ENCODE data around the gene LCN15.

LCN15 gene

DNA sequence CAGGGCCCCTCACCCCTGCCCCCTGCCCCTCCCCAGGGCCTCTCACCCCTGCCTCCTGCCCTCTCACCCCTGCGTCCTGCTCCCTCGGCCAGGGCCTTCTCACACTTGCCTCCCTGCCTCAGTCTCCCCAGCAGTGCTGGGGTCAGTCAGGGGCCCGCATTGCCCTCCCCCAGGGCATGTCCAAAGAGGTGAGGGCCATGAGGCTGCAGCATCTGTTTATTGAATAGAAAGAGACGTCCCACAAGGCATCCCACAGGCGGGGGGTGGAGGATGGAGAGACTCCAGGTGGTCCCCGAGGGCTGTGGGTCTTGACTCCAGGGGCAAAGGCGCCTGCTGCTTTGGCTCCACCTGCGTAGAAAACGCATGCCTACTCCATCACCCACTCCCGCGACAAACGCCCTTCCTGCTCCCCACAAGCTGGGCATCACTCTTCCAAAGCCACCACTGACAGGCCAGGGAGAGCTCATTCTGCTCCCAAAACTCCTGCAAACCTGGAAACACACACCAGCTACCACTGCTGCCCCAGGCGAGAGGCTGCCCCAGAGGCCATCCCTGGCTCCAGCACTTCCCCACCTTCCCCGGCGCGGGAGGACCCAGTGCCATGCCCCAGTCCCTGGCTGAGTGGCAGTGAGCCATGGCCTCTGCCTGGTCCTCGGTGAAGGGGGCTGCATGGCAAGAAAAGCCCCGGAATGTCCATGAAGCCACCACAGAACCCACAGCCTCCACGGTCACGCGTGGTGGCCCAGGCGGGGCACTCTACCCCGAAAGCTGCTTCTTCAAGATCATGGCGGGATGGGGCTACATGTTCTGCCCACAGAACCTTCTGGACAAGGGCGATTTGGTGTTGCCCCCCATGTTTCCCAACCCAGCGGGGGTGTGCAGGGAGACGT is 4.6 kb downstream of the LCN15 start:
- H3K4me1 ChIP-seq (ENCODE audit: control insufficient read depth, insufficient read depth, low read length) = no peaks in the 10 kb centered on the region
- no peaks in the 10 kb centered on the region for H3K36me3 ChIP-seq (ENCODE audit: control insufficient read depth in 2 of 2, insufficient read depth in 1 of 2, low read length in 2 of 2)
- CTCF ChIA-PET = interaction anchor here (0.6 to 5.9 kb wide), 20 partner anchors 9 to 619 kb away, joined by 3 to 54 read pairs (median 5); partner anchors contain the start of gene LCN6
- H3K27ac ChIP-seq (ENCODE audit: extremely low read depth, low read depth, low read length) = no peak overlapping the region
- no peak overlapping the region for H3K4me3 ChIP-seq (ENCODE audit: low read depth, low read length)
- POLR2A ChIA-PET = interaction anchor here (0.5 to 2.3 kb wide), 3 partner anchors 32 to 498 kb away, joined by 3 to 9 read pairs (median 5); no protein-coding TSS in a partner anchor
- H3K9me3 ChIP-seq (ENCODE audit: control insufficient read depth, insufficient read depth, low read depth, low read length) = no peaks in the 10 kb centered on the region
- TF ChIP-seq MZF1 (tag by site-specific recombination; IDR thresholded peaks at IDR 0.05; ENCODE audit: borderline replicate concordance) (peak; percentile 63; the same call in 1 of the 2 replicates), HOXD13 (CRISPR knock-in tag; IDR thresholded peaks at IDR 0.05; ENCODE audit: borderline replicate concordance) (no peak)

DNA sequence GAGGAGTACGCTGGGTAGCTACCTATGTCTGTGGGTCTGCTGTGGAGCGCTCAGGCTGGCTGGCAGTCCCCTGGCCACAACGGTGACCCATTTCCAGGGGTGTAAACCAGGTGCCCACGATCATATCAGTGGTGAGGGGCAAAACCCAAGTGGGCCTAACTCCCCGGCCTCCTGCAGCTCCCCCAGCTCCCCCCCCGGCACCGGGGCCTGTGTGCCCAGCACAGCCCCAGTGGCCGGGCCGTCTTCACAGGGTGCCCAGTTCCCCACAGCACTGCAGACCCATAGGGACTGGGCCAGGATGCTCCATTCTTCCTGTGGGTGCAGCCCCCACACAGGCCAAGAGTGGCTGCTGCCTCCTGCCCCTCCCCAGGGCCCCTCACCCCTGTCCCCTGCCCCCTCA is 5.3 kb downstream of the LCN15 start:
- Histone ChIP-seq H3K4me3 (ENCODE audit: low read depth, low read length) (no peak overlapping the region), H3K9me3 (ENCODE audit: control insufficient read depth, insufficient read depth, low read depth, low read length) (no peaks in the 10 kb centered on the region), H3K27ac (ENCODE audit: extremely low read depth, low read depth, low read length) (no peak overlapping the region), H3K36me3 (ENCODE audit: control insufficient read depth in 2 of 2, insufficient read depth in 1 of 2, low read length in 2 of 2) (no peaks in the 10 kb centered on the region), H3K4me1 (ENCODE audit: control insufficient read depth, insufficient read depth, low read length) (no peaks in the 10 kb centered on the region)
- TF ChIP-seq ZNF223 (tag by site-specific recombination; IDR thresholded peaks at IDR 0.05) = no peak
- TF ChIP-seq ZNF214 (tag by site-specific recombination; IDR thresholded peaks at IDR 0.05; ENCODE audit: borderline replicate concordance) = no peak
- no peak for TF ChIP-seq ZNF350 (tag by site-specific recombination; IDR thresholded peaks at IDR 0.05)
- TF ChIP-seq, protein P1, sequence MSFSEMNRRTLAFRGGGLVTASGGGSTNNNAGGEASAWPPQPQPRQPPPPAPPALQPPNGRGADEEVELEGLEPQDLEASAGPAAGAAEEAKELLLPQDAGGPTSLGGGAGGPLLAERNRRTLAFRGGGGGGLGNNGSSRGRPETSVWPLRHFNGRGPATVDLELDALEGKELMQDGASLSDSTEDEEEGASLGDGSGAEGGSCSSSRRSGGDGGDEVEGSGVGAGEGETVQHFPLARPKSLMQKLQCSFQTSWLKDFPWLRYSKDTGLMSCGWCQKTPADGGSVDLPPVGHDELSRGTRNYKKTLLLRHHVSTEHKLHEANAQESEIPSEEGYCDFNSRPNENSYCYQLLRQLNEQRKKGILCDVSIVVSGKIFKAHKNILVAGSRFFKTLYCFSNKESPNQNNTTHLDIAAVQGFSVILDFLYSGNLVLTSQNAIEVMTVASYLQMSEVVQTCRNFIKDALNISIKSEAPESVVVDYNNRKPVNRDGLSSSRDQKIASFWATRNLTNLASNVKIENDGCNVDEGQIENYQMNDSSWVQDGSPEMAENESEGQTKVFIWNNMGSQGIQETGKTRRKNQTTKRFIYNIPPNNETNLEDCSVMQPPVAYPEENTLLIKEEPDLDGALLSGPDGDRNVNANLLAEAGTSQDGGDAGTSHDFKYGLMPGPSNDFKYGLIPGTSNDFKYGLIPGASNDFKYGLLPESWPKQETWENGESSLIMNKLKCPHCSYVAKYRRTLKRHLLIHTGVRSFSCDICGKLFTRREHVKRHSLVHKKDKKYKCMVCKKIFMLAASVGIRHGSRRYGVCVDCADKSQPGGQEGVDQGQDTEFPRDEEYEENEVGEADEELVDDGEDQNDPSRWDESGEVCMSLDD (tag by site-specific recombination; IDR thresholded peaks at IDR 0.05) = no peak
- TF ChIP-seq, protein P2, sequence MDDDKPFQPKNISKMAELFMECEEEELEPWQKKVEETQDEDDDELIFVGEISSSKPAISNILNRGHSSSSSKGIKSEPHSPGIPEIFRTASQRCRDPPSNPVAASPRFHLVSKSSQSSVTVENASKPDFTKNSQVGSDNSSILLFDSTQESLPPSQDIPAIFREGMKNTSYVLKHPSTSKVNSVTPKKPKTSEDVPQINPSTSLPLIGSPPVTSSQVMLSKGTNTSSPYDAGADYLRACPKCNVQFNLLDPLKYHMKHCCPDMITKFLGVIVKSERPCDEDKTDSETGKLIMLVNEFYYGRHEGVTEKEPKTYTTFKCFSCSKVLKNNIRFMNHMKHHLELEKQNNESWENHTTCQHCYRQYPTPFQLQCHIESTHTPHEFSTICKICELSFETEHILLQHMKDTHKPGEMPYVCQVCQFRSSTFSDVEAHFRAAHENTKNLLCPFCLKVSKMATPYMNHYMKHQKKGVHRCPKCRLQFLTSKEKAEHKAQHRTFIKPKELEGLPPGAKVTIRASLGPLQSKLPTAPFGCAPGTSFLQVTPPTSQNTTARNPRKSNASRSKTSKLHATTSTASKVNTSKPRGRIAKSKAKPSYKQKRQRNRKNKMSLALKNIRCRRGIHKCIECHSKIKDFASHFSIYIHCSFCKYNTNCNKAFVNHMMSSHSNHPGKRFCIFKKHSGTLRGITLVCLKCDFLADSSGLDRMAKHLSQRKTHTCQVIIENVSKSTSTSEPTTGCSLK (tag by site-specific recombination; IDR thresholded peaks at IDR 0.05) = no peak
- TF ChIP-seq ZNF776 (tag by site-specific recombination; IDR thresholded peaks at IDR 0.05; ENCODE audit: borderline replicate concordance) = no peak
- no peak for TF ChIP-seq ZNF354C (tag by site-specific recombination; IDR thresholded peaks at IDR 0.05; ENCODE audit: borderline replicate concordance, low read depth)
- no peak for TF ChIP-seq SP2 (tag by site-specific recombination; IDR thresholded peaks at IDR 0.05)
- ChIA-PET CTCF (interaction anchor here (0.6 to 5.9 kb wide), 14 partner anchors 11 to 619 kb away, joined by 3 to 54 read pairs (median 6); partner anchors contain the start of gene LCN6), POLR2A (interaction anchor here (2.3 kb wide), 1 partner anchor 31 kb away, joined by 9 read pairs; no protein-coding TSS in a partner anchor)

DNA sequence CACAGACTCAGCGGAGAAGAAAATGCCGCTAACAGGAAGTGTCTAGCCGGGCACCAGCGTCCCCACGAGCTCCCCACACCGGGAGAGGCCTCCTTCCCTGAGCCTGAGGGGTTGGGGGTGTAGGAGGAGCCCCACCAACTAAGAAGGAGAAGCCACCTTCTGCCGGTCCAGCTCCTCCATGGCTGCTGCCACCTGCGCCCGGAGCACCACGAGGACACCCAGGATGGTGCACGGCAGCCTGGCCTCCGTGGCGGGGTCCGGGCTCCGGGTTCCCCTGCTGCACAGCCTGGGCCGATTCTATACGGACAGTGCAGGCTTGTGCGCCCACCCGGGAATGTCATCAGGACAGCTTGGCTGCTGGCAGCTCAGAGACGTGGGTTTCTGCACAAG is 6.6 kb downstream of the LCN15 start:
- CTCF ChIA-PET = interaction anchor here (0.6 to 5.9 kb wide), 20 partner anchors 9 to 479 kb away, joined by 3 to 54 read pairs (median 5); partner anchors contain the start of gene LCN6
- POLR2A ChIA-PET = interaction anchor here (2.3 kb wide), 1 partner anchor 30 kb away, joined by 9 read pairs; no protein-coding TSS in a partner anchor
- no peak overlapping the region for H3K4me3 ChIP-seq (ENCODE audit: low read depth, low read length)
- no peaks in the 10 kb centered on the region for H3K4me1 ChIP-seq (ENCODE audit: control insufficient read depth, insufficient read depth, low read length)
- H3K36me3 ChIP-seq (ENCODE audit: control insufficient read depth in 2 of 2, insufficient read depth in 1 of 2, low read length in 2 of 2) = no peaks in the 10 kb centered on the region
- no peaks in the 10 kb centered on the region for H3K9me3 ChIP-seq (ENCODE audit: control insufficient read depth, insufficient read depth, low read depth, low read length)
- no peak overlapping the region for H3K27ac ChIP-seq (ENCODE audit: extremely low read depth, low read depth, low read length)
- no peak for TF ChIP-seq ZBTB48 (tag by site-specific recombination; IDR thresholded peaks at IDR 0.05)
- TF ChIP-seq, protein P3, sequence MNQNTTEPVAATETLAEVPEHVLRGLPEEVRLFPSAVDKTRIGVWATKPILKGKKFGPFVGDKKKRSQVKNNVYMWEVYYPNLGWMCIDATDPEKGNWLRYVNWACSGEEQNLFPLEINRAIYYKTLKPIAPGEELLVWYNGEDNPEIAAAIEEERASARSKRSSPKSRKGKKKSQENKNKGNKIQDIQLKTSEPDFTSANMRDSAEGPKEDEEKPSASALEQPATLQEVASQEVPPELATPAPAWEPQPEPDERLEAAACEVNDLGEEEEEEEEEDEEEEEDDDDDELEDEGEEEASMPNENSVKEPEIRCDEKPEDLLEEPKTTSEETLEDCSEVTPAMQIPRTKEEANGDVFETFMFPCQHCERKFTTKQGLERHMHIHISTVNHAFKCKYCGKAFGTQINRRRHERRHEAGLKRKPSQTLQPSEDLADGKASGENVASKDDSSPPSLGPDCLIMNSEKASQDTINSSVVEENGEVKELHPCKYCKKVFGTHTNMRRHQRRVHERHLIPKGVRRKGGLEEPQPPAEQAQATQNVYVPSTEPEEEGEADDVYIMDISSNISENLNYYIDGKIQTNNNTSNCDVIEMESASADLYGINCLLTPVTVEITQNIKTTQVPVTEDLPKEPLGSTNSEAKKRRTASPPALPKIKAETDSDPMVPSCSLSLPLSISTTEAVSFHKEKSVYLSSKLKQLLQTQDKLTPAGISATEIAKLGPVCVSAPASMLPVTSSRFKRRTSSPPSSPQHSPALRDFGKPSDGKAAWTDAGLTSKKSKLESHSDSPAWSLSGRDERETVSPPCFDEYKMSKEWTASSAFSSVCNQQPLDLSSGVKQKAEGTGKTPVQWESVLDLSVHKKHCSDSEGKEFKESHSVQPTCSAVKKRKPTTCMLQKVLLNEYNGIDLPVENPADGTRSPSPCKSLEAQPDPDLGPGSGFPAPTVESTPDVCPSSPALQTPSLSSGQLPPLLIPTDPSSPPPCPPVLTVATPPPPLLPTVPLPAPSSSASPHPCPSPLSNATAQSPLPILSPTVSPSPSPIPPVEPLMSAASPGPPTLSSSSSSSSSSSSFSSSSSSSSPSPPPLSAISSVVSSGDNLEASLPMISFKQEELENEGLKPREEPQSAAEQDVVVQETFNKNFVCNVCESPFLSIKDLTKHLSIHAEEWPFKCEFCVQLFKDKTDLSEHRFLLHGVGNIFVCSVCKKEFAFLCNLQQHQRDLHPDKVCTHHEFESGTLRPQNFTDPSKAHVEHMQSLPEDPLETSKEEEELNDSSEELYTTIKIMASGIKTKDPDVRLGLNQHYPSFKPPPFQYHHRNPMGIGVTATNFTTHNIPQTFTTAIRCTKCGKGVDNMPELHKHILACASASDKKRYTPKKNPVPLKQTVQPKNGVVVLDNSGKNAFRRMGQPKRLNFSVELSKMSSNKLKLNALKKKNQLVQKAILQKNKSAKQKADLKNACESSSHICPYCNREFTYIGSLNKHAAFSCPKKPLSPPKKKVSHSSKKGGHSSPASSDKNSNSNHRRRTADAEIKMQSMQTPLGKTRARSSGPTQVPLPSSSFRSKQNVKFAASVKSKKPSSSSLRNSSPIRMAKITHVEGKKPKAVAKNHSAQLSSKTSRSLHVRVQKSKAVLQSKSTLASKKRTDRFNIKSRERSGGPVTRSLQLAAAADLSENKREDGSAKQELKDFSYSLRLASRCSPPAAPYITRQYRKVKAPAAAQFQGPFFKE (tag by site-specific recombination; IDR thresholded peaks at IDR 0.05; ENCODE audit: borderline replicate concordance) = no peak
- TF ChIP-seq ZNF266 (tag by site-specific recombination; IDR thresholded peaks at IDR 0.05; ENCODE audit: low read depth) = no peak
- TF ChIP-seq SCRT1 (tag by site-specific recombination; IDR thresholded peaks at IDR 0.05; ENCODE audit: borderline replicate concordance) = no peak
- no peak for TF ChIP-seq ZBTB8A (tag by site-specific recombination; IDR thresholded peaks at IDR 0.05)
- TF ChIP-seq ZNF138 (tag by site-specific recombination; IDR thresholded peaks at IDR 0.05; ENCODE audit: borderline replicate concordance) = no peak

Data from HEK293 (cell line).